NOMO-1 treated with DMSO at 0.1 percent for 48 hours (cell line): ENCODE measurements around the gene TRPM8.
A peak's percentile ranks its signal among the peaks of the same experiment; 100 is the strongest.
"Not testable (repeated sequence)": the region's sequence is repeated elsewhere in the genome, so short reads cannot be mapped to it uniquely, and the experiment has no call there.

Experiments used
- DNase-seq: peaks from one replicate; lab custom pipeline; 2025; ENCODE audit not compliant: unreplicated experiment; lab: John Stamatoyannopoulos, UW

Gene TRPM8

DNA sequence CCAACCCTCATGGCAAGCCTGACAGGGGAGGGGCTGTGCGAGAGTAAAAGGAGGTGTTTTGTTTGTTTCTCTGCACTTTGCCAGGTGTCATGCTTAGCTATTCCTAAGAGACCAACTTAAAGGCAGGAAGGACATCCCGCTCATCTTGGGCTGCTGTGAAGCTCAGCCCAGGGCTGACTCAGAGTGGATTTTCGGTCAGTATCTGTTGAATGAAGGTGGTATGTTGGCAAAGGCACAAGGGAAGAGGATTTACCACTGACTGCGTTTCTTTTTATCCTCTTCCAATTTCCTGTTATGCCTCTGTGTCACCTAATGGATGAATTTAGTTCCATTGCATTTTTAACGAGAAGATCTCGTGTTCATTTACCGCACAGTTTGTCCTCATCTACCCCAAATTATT is 18.9 kb downstream of the TRPM8 start:
- no peak for DNase-seq

DNA sequence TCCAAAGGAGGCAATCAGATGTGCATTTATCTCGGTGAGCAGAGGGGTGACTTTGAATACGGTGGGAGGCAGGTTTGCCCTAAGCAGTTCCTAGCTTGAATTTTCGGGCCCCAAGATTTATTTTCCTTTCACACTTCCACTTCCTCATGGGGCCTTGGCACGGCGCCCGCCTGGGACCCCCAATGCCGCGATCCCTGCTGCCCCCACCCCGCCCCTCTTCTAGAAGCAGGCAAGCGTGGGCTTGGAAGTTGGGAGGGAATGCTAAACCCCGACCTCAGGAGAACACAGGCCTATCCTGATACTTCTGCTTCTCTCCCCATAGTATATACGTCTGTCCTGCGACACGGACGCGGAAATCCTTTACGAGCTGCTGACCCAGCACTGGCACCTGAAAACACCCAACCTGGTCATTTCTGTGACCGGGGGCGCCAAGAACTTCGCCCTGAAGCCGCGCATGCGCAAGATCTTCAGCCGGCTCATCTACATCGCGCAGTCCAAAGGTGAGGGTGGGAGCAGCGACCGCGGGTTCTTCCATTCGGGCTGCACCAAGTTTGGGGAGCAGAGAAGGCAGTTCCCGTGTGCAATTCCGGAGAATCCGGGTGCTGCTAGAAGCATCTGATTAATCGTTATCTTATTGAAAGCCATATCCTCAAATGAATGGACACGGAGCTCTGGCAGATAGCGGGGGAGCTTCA is 21.6 kb downstream of the TRPM8 start:
- no peak for DNase-seq

DNA sequence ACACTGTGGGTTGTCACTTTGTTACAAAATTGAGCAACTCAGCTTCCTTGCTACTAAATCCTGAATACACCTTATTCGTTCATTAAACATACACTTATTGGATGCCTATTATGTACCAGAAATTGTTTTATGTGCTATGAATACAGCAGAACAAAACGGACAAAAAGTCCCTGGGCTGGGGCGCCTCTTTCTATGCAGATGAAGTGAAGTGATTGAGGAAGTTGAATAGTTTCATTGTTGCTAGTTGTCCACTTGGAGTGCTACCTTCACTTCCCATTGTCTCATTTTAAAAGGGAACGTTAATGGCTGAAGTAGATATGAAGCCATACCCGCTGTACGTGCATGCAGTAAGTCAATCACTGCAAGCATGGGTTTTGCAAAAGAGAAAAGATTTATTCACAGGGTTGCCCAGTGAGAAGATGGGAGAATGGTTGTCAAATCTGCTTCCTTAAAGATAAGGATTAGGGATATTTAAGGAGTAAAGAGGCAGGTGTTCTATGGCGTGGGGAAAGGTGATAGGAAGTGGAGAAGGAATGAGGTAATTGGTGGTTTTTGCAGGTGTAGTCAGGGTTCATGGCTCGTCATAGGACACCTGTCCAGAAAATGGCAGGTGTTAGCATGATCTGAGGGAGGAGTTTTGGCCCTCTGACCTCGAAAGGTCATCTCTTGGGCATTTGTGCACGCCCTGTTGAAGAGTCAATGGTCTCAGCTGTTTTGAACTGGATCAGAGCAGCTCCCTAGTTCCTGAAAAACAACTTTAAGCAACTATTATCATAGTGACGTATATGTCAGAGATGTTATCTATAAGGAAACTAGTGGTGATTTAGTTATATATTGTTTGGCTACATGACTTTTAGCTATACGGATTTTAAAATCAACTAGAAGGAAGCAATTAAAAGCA is 23.5 kb downstream of the TRPM8 start:
- peak; percentile 75 for DNase-seq

DNA sequence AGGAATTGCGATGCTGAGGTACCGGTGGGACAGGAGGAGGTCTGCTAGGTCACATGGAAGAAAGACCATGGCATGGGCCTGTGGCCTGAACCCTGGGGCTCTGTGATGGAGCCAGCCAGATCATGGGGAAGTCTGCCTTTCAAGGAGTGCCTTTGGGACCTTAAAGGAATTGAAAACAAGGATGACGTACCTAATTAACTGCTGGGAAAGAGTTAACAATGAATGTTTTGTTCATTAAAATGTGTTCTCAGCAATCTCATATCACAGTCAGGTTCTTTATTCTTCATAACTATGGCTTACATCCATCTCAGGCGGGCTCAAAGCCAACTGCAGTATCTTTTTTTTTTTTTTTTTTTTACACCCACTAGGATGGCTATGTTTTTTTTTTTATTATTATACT is 25.6 kb downstream of the TRPM8 start:
- no peak for DNase-seq

DNA sequence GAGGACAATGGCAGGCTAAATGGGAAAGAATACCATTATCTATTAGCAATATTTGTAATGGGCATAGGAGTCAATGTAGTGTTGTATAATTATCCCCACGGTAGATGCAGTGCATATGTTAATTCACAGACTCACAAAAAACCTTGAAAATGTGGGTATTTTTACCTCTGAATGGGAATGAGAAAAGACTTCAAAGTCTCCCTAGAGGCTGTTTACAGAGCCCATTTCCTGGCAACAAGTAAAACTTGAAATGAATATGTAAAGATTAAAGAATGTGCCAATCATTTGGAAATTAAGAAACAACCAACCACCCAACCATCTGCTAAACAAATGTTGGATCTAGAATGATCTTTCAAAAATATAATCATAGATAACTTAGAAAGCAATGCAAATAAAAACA is 27.1 kb downstream of the TRPM8 start:
- DNase-seq: no peak

DNA sequence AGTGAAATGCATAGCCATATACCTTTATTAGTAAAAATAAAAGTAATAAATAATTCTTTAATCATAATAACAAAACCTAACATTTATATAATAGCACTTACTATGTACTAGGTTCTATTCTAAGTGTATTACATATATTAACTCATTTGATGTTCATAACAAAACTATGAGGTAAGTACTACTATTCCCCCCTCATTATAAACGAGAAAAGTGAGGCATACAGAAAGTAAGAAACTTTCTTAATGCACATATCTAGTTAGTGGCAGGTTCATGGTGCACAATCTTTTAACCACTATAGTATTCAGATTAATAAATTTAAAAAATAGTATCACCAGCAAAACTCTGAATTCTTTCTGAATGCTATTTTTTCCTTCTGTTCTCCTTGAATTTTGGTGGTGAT is 27.5 kb downstream of the TRPM8 start:
- no peak for DNase-seq

DNA sequence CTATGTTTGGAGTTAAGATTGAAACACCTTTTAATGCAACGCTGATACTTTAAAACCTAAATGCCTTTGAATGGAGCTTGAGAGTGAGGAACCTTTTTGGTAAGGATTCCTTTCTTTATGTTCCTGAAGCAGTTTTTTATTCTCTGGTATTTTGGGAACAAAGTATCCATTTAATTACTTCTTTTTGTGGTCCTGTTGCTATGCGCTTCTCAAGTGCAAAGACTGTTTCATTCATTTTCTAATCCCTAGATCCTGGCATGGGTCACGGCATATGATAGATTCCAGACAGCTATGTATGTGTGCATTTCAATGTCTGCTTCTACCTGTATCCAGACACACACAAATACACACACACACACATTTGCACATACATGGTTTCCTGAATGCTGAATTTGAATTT is 28.0 kb downstream of the TRPM8 start:
- DNase-seq: no peak

DNA sequence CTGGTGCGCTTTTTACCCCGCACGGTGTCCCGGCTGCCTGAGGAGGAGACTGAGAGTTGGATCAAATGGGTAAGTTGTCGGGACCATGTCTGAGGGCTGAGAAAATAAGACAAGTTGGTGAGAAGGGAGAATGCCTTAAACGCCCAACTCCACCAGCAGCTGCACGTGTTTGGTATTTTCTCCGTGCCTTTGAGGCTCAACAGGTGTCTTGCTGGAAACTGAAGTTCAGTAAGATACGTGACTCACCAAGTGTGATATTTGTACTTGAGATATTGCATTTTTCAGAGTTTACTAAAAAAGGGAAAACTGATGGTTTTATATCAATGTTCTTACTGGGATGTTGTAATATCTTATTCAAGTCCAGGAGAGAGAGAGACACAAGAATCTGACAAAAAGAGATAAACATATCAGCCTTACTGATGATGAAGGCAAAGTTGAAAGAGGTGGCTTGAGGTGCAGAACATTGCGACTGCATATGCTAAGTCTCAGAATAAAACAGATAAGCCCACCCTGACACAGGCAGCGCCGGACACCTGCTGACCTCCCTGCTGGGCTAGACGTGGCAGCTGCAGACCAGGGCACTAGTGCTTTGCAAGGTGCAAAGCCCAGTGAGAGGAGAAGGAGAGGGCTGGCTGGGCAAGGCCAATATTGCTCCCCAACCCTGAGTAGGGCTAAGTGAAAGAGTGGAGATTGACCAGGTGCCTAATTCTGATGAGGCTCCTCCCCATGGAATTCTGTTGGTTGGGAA is 33.1 kb downstream of the TRPM8 start:
- no peak for DNase-seq

DNA sequence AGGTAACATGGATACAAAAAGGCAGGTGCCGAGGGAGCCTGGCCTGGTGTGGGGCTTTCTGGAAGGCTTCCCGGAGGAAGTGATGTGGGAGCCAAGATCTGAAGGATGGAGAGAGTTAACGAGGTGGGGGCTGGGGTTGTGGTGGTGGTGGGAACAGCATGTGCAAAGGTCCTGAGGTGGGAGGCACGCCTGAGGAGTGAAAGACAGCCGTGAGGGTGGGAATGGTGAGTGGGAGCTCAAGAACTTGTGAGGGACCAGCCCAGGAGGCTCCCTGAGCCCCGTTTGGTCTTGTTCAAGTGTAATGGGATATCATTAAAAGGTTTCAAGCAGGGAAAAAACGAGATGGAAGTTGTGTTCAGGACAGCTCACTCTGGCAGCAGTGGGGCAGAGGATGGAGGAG is 35.2 kb downstream of the TRPM8 start:
- no peak for DNase-seq

DNA sequence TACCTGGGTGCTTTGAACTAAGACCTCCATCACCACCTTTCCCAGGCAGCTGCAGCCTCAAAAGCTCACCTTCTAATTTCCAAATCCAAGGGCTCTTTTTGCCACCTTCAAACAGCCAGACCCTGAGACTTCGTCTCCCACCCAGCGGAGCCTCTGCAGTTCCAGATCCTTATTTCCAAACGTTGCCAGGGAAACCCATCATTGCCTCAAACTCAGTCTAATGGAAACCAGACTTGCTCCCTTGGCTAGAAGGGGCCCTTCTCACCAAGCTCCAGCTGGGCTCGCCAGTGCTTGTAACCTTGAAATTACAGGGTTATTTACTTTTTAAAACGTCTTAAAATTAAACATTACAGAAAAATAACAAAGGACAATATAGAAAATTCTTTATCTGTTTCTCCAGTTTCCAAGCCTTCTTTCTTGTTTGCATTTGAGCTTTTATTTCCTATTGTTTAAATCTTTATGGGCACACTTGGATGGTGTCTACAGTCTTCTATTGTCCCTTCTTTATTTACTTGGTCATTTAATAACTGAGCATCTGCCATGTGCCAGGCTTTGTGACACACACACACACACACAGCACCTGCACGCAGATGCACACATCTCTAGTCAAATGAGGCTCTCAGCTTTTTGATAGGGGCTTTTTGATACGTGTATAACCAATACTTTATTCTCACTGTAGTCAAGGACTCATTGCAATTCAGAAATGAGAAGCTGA is 36.1 kb downstream of the TRPM8 start:
- DNase-seq: no peak

DNA sequence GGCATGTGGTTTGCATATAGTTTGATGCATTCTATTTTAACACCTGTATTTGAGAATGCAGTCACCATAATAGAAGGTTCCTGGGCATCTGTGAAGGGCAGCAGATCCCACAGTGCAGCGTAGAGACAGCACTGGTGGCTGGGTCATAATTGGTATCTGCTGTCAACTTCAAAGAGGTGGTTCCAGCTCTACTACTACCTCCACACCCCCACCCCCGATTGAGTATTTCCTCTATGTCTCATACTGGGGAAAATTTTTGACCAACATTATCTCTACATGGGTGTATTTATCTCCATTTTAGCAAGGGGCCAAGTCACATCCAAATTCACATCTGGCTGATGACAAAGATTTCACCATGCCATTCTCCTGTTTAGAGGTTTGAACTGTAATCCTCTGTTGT is 43.0 kb downstream of the TRPM8 start:
- no peak for DNase-seq

DNA sequence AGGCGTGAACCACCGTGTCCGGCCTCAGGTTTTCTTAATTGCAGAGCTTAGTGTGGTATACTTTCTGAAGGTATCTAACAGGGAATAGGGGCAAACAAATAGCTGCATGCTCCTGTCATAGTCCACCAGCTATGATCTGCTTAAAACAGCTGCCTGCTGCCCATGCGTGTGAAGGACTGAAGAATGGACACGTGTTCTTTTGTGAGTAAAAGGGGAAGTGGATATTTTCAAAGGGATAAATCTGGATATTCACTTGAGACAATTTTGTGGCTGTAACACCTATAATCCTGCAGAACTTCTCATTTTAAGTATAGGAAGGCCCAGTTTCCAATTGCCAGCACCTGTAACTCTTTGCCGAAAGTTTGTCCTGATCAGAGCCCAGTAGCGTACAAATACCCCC is 44.7 kb downstream of the TRPM8 start:
- DNase-seq: peak; percentile 45

DNA sequence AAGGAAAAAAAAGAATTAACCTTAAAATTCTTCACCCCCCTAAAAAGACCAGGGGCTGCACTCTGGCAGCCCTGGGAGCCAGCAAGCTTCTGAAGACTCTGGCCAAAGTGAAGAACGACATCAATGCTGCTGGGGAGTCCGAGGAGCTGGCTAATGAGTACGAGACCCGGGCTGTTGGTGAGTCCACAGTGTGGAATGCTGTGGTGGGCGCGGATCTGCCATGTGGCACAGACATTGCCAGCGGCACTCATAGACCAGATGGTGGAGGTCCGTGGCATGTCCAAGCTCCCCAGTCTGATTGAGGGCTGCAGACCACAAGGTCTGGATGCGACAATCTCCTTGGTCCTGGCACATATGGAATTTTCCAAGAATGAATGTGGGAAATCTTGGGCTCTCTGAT is 47.4 kb downstream of the TRPM8 start:
- no peak for DNase-seq

DNA sequence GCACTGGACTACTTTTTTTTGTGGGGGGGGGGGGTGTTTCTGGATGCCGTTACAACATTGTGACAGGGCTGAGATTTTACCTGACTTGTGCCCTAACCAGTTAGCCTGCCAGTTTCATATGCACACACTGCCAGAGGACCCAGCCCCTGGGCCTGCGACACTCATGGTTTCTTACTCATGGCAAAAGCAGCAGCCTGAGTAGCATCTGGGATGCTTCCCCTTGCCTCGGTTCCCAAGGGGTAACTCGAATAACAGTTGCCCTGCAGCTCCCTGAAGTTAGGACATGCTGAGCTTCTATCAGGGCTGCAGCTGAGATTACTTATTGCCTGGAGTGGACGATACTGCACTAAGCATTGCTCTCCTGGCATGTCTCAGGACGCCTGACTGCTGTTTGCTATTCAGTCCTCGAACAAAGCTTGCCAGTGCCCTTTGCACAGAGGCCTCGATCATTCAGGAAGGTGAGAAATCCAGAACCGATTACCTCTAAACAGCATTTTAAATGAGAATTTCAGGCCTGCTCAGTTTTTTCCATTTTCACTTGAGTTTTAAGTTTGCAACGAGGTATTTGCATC is 47.9 kb downstream of the TRPM8 start:
- no peak for DNase-seq

DNA sequence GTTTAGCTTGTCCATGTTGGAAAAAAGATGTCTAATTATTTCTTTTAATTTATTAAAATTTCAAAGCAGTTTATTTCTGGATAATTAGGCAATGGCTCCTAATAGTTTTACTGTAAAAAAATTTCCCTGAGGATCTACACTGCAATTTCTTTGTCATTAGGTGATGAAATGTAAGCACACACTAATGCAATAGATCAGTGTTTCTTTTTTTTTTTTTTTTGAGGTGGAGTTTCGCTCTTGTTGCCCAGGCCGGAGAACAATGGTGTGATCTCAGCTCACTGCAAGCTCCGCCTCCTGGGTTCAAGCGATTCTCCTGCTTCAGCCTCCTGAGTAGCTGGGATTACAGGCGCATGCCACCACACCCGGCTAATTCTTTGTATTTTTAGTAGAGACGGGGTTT is 48.5 kb downstream of the TRPM8 start:
- peak; percentile 3 for DNase-seq

DNA sequence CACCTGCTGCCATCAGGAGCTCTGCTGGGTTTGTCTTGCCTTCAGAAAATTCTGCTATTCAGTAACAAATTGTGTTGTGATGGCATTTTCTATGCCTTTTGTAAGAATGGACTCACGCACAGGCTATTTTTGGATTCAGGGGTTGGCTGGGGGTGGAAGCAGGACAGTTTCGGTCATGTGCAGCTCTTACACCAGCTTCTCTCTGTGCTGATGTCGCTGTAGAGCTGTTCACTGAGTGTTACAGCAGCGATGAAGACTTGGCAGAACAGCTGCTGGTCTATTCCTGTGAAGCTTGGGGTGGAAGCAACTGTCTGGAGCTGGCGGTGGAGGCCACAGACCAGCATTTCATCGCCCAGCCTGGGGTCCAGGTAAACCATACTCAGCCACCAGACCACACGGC is 49.2 kb downstream of the TRPM8 start:
- DNase-seq: peak; percentile 88

DNA sequence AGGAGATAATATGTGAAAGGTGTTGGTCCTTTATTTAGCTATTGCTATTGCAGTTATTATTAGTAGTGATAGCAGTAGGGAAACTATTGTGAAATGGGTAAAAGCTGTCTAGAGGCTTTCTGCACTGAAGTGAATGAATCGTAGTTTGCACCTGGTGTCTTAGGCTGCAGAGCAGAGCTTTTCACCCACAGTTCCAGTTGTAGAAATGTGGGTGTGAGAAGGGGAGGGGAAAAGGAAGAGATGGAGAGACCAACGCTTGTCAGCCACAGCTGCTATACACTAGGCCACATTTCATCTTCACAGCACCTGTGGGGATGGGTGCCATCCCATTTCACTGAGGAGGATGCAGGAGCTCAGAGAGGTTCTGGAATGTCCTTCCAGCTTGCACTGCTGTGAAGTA is 50.0 kb downstream of the TRPM8 start:
- DNase-seq: no peak

DNA sequence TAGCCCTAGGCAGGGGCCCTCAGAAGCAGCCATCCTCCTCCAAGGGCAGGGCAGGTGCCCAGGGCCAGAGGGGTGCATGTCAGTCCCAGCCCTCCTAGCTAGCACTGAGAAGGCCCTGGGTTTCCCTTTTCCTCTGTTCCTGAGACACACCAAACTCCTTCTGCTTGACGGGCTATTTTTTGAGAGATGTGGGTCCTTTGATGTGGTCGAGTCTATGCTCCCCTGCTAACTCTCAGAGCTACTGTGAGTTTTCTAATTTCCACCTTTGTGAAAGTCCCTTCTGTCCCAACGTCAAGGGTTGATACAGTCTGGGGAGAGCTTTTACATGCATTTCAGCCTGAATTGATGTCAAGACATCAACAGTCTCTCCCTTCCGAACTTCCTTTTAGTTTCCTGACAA is 51.4 kb downstream of the TRPM8 start:
- no peak for DNase-seq

DNA sequence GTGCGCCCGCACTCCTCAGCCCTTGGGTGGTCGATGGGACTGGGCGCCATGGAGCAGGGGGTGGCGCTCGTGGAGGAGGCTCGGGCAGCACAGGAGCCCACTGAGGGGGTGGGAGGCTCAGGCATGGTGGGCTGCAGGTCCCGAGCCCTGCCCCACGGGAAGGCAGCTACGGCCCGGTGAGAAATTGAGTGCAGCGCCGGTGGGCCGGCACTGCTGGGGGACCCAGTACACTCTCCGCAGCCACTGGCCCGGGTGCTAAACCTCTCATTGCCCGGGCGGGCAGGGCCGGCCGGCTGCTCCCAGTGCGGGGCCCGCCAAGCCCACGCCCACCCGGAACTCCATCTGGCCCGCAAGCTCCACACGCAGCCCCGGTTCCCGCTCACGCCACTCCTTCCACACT is 55.3 kb downstream of the TRPM8 start:
- not testable (repeated sequence) for DNase-seq

DNA sequence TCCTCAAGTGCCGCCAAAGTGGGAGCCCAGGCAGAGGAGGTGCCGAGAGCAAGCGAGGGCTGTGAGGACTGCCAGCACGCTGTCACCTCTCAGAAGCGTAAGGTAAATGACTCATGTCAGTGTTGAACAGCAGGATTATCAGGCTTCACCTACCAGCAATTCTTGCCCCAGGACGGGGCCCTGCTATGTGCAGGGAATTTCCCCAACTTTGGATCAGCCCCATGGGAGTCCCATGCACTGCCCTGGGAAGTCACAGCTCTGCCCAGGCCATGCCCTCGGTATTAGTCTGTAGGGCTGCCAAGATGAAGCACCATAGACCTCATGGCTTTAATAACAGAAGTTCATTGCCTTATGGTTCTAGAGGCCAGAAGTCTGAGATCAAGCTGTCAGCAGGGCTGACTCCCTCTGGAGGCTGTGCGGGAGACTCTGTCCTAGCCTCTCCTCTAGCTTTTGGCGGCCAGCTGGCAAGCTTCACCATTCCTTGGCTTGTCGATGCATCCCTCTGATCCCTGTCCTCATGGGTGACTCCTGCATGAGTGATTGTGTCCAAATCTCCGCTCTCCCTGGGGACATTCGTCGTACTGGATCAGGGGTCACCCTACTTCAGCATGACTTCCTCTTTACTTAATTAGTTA is 55.9 kb downstream of the TRPM8 start:
- DNase-seq: no peak
